GM21423 (cell line): ENCODE measurements around the gene MST1R.
"Not testable (repeated sequence)": the region's sequence is repeated elsewhere in the genome, so short reads cannot be mapped to it uniquely, and the experiment has no call there.

Source experiments
- ATAC-seq: cut with Tn5 transposase; IDR thresholded peaks from one replicate; pipeline ENCODE4 v1.9.1; 2021; ENCODE audit warnings: mild to moderate bottlenecking, moderate library complexity; ENCODE audit not compliant: unreplicated experiment

The MST1R gene

DNA sequence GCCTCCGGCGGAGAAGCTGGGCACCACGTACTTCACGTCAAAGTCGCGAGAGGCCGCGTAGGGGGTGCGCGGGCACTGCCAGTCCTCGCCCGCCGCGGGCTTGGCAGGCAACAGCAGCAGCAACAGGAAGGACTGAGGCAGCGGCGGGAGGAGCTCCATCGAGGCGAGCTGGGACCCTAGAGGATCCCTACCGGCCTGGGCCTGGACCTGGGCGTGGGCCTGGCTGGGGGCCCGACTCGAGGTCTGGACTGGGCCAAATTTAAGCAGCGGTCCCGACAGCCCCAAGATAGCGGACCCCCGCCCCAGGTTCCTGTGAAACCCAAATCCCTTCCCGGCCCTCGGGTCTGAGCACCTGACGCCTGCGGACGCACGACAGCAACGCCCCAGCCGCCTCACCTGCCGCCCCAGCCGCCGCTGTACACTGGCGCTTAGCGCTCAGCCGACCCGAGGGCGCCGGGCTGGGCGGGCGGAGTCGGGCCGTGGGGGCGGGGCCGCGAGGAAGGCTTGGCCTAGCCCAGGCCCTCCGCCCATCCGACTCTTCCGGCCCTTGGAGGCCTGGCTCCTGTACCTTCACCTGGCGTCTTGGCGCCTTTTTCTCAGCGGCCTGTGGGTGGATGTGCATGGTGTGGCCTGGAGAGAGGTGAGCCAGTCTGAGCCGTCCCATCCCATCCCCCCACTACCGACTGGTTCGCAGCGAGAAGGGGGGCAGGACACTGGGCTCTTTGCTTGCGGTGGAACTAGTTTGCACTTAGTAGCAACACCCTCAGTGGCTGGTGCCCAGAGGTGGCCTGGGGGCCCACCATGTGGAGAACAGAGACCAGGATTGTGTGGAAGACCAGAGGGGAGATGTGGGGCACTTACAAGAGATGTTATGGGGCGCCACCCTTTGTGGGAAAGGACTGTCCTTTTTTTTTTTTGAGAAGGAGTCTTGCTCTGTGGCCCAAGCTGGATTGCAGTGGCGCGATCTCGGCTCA, at the start of gene MST1R:
MST1R (minus strand) TSS at position 423 of the 974 bp plus-strand sequence; CDS start at position 159, 264 bp downstream.
- peak; percentile 69 for ATAC-seq

DNA sequence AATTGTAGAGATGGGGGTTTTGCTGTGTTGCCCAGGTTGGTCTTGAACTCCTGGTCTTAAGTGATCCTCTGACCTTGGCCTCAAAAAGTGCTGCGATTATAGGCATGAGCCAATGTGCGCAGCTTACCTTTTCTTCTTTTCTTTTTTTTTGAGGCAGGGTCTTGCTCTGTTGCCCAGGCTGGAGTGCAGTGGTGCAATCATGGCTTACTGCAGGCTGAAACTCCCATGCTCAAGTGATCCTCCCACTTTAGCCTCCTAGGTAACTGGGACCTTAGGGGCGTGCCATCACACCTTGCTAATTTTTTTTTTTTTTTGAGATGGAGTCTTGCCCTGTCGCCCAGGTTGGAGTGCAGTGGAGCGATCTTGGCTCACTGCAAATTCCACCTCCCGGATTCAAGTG, 49.3 kb upstream of the MST1R start:
- no peak for ATAC-seq

DNA sequence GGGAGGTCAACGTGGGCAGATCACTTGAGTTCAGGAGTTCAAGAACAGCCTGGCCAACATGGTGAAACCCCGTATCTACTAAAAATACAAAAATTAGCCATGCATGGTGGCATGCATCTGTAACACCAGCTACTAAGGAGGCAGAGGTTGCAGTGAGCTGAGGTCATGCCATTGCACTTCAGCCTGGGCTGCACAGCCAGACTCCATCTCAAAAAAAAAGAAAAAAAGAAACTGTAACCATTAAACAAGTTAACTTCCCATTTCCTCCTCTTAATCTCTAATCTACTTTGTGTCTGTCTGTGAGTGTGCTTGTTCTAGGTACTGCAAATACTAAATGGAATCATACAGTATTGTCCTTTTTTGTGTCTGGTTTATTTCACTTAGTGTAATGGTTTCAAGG, 39.0 kb upstream of the MST1R start:
- ATAC-seq, result no peak

DNA sequence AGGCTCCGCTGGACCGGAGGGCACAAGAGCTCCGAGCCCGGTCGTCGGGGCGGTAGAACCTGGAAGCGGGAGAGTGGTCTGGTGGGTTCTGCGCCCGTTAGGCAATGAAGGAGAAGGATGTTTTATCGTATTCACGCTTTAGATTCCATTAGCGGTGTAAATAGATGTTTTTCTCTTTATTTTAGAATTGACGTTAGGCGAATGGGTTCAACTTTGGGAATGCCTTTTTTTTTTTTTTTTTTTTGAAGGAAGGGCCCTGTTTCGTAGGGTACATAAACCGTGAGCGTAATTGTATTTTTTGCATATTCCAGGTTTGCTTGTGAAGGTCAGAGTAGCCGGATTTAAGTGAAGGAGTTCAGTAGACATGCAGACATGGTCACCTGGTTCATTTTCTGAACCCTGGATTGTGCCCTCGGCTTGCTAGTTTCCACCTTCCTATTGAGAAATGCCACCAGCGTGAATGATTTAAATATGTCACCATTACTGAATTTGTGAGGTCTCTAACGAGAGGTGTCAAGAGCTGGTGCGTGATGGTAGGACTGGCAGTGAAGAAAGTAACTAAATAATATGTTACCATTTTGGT, 37.1 kb upstream of the MST1R start:
- ATAC-seq, result no peak

DNA sequence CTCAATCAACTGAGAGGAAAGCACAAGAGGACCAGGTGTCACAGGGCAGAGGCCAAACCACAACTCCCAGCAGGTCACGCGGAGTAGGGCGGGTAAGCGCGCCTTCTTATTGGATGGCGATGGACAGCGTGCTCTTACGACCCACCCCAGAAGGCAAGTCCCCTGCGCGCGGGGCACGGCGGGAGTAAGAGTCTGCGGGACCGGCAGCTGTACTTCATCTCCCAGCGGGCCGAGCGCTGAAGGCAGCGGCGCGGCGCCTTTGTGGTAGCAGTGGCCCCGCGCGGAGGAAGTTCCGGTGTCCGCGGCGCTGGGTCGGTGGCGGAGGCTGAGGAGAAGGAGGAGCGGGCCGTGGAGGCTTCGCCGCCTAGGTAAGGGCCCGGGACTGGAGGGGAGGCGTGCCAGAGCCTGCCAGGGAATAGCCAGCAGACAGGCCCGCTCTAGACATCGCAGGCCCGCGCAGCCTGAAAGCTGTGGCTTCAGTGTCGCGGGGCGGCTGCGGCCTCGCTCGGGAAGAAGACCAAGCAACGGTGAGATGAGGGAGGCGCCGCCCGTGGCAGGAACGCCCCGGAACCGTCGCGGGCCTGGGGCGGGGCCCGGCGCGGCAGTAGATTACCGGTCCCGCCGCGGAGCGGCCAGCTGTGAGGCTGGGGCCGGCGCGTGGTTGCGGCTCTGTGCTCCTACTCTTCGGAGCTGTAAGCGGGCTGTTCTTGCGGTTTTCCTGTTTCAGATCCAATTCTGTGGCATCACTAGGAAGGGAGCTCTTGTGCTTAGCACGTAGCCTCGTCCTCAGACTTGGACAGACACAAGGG, 36.4 kb upstream of the MST1R start, which contains the start of gene RBM6:
RBM6 (plus strand) TSS at position 293 of the 809 bp plus-strand sequence. CDS start 22,492 bp downstream, outside the sequence.
- peak; percentile 88 for ATAC-seq

DNA sequence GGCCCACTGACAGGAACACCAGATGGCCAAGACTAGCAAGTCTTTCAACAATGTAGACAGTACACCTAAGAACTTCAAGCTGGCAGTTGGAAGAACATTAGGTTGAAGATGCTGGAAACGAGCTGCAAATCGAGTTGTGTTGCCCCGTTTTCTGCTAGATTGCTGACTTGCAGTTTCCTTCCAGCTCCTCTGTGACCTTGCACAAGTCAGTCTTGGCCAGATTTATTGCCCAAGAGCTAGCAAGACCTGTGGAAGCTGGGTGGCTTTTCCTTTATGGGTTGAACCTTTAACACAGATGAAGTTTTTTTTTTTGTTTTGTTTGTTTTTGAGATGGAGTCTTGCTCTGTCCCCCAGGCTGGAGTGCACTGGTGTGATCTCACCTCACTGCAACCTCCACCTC, 33.4 kb upstream of the MST1R start:
- no peak for ATAC-seq

DNA sequence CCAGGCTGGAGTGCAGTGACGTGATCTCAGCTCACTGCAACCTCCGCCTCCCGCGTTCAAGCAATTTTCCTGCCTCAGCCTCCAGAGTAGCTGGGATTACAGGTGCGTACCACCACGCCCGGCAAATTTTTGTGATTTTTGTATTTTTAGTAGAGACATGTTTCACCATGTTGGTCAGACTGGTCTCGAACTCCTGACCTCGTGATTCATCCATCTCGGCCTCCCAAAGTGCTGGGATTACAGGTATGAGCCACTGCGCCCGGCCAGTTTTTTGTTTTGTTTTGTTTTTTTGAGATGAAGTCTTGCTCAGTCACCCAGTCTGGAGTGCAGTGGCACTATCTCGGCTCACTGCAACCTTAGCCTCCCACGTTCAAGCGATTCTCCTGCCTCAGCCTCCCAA, 28.6 kb upstream of the MST1R start:
- ATAC-seq, result not testable (repeated sequence)

DNA sequence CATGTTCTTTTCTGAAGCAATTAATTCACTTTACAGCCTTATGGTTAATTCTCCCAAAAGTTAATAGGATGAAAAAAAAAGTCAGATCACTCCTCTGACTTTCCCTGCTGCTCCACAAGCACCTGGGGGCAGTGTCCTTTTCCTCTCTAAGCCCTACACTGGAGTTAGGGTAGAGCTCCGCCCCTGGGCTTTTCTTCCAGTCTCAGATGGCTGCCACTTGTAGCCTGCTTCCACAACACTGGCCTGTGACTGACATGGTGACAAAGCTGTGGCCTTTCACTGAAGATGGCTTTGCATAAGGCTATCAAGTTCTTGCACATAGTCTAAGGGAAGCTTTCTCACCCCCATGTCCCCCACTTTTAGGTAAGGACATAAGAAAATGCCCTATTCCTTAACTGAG, 27.2 kb upstream of the MST1R start:
- no peak for ATAC-seq

DNA sequence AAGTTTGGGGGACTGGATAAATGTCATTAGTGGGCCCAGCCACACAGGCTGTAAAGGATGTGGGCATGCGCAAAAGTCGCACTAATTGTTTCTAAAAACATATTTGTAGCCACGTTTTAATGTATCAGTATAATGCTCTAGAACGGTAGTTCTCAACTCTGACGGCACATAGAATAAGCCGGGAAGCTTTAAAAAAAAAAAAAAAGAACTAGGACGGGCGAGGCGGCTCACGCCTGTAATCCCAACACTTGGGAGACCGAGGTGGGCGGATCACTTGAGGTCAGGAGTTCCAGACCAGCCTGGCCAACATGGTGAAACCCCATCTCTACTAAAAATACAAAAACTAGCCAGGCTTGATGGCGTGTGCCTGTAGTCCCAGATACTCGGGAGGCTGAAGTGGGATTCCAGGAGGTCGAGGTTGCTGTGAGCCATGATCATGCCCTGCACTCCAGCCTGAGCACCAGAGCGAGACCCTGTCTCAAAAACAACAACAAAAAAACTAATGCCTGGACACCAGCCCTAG, 26.6 kb upstream of the MST1R start:
- ATAC-seq, result no peak

DNA sequence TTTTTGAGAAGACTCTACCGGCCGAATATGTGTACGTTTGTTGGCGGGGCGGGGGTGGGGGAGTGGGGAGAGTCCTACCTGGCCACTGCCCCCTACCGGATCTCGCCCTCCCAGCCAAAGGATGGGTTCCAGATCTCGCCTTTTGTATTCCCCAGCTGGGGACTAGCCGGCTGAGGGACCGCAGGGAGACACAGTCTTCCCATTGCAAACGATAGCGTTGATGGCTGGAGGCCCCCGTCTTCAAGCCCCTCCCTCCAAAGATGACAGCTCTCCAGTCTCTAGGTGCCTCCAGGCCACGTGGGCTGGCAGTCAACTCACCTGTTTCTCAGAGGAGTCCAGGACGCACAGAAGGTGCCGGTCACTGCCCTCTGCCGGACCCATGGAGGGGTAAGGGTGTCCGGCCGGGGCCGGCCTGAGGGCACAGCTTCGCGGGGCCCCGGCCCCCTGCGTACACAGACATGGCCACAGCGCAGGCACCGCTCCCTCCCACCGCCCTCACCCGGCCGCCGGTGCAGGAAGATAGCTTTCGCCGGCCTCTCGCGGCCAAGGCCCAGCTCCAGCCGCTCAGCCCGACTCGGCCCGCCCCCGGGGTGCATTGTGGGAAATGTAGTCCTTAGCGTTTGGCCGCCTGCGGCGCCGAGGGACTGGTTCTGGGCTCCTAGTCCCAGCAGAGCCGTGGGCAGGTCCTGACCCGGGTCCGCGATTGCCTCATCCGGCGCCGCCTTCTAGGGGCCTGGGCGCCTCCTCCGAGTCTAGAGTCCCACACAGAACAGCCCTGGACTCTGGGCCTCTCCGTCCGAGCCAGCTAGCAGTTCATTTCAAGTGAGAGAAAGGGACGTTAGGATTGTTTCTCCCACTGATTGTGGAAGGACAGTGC, 25.9 kb upstream of the MST1R start, which contains the start of gene MON1A:
MON1A (minus strand) TSS at position 521 of the 877 bp plus-strand sequence. CDS start 16,465 bp downstream, outside the sequence.
- ATAC-seq, result peak; percentile 85

DNA sequence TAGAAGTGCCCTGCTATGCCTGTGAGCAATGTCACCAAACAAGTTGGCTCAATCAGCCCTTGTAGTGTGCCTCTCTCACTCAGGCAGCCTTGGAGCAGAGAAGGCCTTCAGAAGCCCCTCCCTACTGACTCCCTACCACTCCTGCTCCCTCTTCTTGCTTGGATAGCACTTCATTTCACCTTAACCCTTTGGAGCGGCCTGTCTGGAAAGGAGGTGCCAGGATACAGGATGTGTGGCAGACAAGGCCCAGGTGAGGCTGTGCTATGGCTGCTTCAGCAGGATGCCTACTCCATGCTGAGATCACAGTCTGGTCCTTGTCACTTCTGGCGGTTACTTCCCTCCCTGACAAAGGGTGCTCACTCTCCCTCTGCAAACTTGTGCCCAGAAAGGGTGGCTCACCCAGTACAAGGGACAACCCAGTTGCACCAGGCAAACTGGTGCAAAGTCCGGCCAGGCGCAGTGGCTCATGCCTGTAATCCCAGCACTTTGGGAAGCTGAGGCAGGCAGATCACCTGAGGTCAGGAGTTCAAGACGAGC, 24.9 kb upstream of the MST1R start:
- ATAC-seq, result no peak

DNA sequence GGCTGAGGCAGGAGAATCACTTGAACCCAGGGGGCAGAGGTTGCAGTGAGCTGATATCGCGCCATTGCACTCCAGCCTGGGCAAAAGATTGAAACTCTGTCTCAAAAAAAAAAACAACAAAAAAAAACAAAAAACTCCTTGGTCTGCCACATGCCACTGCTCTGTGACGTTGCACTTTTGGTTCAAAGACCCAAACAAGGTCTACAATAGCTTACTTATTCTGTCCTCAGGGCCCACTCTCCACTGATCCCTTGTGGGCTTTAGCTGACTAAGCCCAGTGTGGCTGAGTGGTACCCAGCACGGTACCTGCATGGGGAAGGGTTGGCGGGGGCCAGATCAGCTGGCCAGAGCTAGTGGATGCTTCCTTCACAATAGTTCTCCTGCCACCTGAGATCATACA, 24.1 kb upstream of the MST1R start:
- ATAC-seq, result no peak

DNA sequence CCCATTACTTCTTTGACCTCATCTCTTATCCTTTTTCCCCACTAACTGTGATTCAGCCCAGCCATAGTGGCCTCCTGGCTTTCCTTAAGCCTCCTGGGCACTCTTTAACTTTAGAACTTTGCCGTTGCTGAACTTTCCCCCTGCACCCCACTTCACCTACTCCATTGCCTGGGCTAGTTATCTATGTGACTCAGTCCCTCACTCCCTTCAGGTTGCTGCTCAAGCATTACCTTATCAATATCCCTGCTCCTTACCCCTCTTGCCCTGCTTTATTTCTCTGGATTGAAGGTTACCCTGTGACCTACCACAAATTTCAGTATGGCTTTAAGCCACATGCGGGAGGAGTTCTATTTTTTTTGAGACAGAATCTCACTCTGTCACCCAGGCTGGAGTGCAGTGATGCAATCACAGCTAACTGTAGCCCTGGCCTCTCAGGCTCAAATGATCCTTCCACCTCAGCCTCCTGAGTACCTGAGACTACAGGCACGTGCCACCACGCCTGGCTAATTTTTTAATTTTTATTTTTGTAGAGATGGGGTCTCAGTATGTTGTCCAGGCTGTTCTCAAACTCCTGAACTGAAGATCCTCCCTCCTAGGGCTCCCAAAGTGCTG, 22.6 kb upstream of the MST1R start:
- no peak for ATAC-seq

DNA sequence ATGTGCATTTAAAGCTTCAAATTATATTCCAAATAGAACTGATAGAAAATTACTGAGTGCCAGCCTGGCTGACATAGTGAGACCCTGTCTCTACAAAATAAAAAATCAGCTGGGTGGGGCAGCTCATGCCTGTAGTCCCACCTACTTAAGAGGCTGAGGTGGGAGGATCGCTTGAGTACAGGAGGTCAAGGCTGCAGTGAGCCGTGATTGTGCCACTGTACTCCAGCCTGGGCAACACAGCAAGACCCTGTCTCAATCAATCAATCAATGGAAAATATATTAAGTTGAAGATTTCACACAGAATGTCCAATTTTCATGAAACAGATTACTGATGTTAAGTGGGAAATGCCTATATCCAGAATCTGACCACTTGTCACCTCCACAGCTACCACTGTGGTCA, 21.8 kb upstream of the MST1R start:
- ATAC-seq, result no peak

DNA sequence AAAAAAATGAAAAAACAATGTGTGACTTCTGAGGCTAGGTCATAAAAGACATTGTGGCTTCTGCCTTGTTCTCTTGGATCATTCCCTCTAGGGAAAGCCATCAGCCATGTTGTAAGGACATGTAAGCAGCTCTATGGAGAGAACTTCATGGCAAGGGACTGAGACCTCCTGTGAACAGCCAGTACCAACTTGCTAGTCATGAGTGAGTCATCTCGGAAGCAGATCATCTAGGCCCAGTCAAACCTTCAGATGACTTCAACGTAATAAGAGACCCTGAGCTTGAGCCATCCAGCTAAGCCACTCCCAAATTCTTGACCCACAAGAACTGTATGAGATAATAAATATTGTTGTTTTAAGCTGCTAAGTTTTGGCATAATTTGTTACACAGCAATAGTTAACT, 21.0 kb upstream of the MST1R start:
- no peak for ATAC-seq

DNA sequence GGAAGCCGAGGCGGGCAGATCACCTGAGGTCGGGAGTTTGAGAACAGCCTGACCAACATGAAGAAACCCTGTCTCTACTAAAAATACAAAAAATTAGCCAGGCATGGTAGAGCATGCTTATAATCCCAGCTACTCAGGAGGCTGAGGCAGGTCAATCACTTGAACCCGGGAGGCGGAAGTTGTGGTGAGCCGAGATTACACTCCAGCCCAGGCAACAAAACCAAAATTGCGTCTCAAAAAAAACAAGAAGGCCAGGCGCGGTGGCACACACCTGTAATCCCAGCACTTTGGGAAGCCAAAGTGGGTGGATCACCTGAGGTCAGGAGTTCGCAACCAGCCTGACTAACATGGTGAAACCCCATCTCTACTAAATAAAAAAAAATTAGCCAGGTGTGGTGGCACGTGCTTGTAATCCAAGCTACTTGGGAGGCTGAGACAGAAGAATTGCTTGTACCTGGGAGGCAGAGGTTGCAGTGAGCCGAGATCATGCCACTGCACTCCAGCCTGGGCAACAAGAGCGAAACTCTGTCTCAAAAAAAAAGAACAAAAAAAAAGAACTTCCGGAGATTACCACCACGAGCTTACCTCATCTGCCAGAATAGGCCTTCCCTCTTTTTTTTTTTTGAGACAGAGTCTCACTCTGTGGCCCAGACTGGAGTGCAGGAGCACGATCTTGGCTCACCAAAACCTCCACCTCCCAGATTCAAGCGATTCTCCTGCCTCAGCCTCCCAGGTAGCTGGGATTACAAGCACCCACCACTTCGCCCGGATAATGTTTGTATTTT, 14.3 kb upstream of the MST1R start:
- ATAC-seq, result not testable (repeated sequence)

DNA sequence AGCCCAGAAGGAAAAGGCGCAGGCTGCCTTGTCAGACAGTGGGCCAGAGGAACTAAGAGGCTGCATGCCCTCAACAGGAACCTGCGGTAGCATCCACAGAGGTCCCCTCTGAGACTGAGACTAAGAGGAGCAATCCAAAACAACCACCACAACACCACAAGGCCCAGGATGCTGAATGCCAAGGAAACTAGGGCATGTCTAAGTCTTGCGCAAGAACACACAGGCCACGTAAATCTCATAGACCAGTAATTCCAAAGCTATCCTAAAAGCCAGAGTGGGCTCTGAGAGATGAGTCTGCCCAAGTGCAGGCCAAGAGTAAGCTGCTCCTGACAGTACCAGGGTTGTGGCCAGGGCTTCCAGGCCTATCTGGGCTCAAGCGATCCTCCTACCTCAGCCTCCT, 13.0 kb upstream of the MST1R start:
- ATAC-seq, result no peak

DNA sequence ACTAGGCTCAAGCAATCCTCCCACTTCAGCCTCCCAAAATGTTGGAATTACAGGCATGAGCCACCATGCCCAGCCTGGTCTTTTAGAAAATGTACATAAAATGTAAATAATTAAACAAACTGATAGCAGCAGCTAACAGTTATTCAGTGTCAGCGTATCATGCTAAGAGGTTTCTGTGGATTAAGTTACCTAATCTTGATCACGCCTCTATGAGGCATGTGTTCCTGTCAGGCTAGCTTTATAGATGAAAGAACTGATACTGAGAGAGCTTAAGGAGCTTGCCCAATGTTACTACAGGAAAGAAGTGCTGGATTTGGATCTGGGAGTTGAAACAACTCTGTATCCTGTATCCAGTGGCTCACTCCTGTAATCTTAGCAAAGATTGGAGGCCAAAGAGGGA, 11.2 kb upstream of the MST1R start:
- ATAC-seq, result no peak
